Measurements from ENCODE around the gene ZC3H10. TPM values are rescaled to one million over a fixed set of nuclear protein-coding genes. Genes with fewer than 3 reads are reported as not detected.

The ZC3H10 gene
- total and polyA plus RNA-seq, 2 of the 13 experiments (the other 11 are each of a cell fraction or from before 2014, with no cell fraction given), result 0.70 to 2.3 TPM

GRCh38 chr12:56119361-56119796 is 1.3 kb downstream of the ZC3H10 start (continued):
- peak; percentile 59; the same call in 1 of the 2 replicates for TF ChIP-seq TARDBP (CRISPR knock-in tag; IDR thresholded peaks at IDR 0.05)
- no peak for TF ChIP-seq TCF7L2 (IDR thresholded peaks at IDR 0.05; ENCODE audit: low read depth, low read length)
- no peak for TF ChIP-seq SNAPC4 (CRISPR knock-in tag; IDR thresholded peaks at IDR 0.05)
- TF ChIP-seq ZEB1 (IDR thresholded peaks at IDR 0.05; ENCODE audit: insufficient replicate concordance, low read depth), result no peak
- TF ChIP-seq USF2 (IDR thresholded peaks at IDR 0.05; ENCODE audit: low read depth, low read length), result 0 out of 2 replicates have a peak, but pooled peaks have one; percentile 52
- TF ChIP-seq USF2 (CRISPR knock-in tag; IDR thresholded peaks at IDR 0.05; ENCODE audit: borderline replicate concordance), result peak; percentile 71; the same call in 1 of the 2 replicates
- no peak for TF ChIP-seq GPN1 (CRISPR knock-in tag; IDR thresholded peaks at IDR 0.05; ENCODE audit: borderline replicate concordance)
- TF ChIP-seq ZNF652 (CRISPR knock-in tag; IDR thresholded peaks at IDR 0.05; ENCODE audit: borderline replicate concordance, low read depth), result peak; percentile 51; the same call in 1 of the 2 replicates
- no peak for TF ChIP-seq ZSCAN30 (CRISPR knock-in tag; IDR thresholded peaks at IDR 0.05)
- TF ChIP-seq MTERF4 (CRISPR knock-in tag; IDR thresholded peaks at IDR 0.05), result no peak
- TF ChIP-seq MXI1 (IDR thresholded peaks at IDR 0.05; ENCODE audit: borderline replicate concordance, low read depth, low read length), result peak; percentile 96; the same call in 2 of the 3 replicates
- TF ChIP-seq SRY (CRISPR knock-in tag; IDR thresholded peaks at IDR 0.05), result no peak
- TF ChIP-seq GMEB2 (CRISPR knock-in tag; IDR thresholded peaks at IDR 0.05; ENCODE audit: low read depth), result no peak
- no peak for TF ChIP-seq CREB1 (IDR thresholded peaks at IDR 0.05)
- peak; percentile 60 for TF ChIP-seq CREB1 (CRISPR knock-in tag; IDR thresholded peaks at IDR 0.05)
- TF ChIP-seq SOX5 (CRISPR knock-in tag; IDR thresholded peaks at IDR 0.05; ENCODE audit: borderline replicate concordance), result peak; percentile 22; the same call in 1 of the 2 replicates
- no peak for TF ChIP-seq ZNF713 (CRISPR knock-in tag; IDR thresholded peaks at IDR 0.05)
- TF ChIP-seq ZNF598 (CRISPR knock-in tag; IDR thresholded peaks at IDR 0.05; ENCODE audit: borderline replicate concordance), result no peak
- no peak for TF ChIP-seq HDAC6 (IDR thresholded peaks at IDR 0.05; ENCODE audit: low read depth, low read length)
- TF ChIP-seq CCDC6 (CRISPR knock-in tag; IDR thresholded peaks at IDR 0.05), result no peak
- TF ChIP-seq ARID2 (CRISPR knock-in tag; IDR thresholded peaks at IDR 0.05; ENCODE audit: borderline replicate concordance), result 0 out of 2 replicates have a peak, but pooled peaks have one; percentile 55
- TF ChIP-seq SP5 (CRISPR knock-in tag; IDR thresholded peaks at IDR 0.05; ENCODE audit: borderline replicate concordance, low read depth), result peak; percentile 25; the same call in 1 of the 2 replicates

Data from HepG2 (cell line).